ENCODE results near the gene FBXO42. TPM values are rescaled to one million over a fixed set of nuclear protein-coding genes. Genes with fewer than 3 reads are reported as not detected.

Gene FBXO42
- total and polyA plus RNA-seq, 12 donors = 12.4 to 26.6 (median 20.5) TPM

DNA sequence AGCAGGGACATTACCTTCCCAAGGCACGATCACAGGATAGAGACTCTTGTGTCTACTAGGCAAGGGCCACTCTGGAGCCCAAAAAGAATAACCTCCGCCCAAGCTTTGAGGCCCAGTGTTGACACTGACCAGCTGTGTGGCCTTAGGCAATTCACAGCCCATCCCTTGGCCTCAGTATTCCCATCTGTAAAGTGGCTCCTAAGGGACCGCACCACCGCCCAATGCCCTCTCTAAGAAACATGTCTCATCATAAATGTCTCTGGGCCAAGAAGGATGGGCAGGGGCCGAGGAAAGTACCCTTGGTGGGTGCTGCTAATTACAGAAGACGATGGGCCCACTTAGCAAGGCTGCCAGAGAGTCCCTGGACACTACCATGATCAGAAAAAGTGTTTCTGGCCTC lies 140.5 kb downstream of the FBXO42 start:
- intact Hi-C loops (cut with DNase I) = no loop called here
- peaks cover 3 to 21% (median 18%) of the 10 kb centered on the region in 9 donors for H3K4me1 ChIP-seq
- ATAC-seq (no peak), DNase-seq (no peak)
- no peak overlapping the region for H3K4me3 ChIP-seq
- H3K27me3 ChIP-seq = no peaks in the 10 kb centered on the region
- no peak overlapping the region for H3K27ac ChIP-seq
- H3K36me3 ChIP-seq = no peaks in the 10 kb centered on the region
- 83 to 91% methylated on average over 6 of the region's 6 CpGs for WGBS, 2 donors
- no peaks in the 10 kb centered on the region for H3K9me3 ChIP-seq
- TF ChIP-seq, protein P1, sequence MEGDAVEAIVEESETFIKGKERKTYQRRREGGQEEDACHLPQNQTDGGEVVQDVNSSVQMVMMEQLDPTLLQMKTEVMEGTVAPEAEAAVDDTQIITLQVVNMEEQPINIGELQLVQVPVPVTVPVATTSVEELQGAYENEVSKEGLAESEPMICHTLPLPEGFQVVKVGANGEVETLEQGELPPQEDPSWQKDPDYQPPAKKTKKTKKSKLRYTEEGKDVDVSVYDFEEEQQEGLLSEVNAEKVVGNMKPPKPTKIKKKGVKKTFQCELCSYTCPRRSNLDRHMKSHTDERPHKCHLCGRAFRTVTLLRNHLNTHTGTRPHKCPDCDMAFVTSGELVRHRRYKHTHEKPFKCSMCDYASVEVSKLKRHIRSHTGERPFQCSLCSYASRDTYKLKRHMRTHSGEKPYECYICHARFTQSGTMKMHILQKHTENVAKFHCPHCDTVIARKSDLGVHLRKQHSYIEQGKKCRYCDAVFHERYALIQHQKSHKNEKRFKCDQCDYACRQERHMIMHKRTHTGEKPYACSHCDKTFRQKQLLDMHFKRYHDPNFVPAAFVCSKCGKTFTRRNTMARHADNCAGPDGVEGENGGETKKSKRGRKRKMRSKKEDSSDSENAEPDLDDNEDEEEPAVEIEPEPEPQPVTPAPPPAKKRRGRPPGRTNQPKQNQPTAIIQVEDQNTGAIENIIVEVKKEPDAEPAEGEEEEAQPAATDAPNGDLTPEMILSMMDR (IDR thresholded peaks at IDR 0.05) = no peak

GRCh38 chr1:16210581-16210980 lies 141.7 kb downstream of the FBXO42 start:
- 87 to 90% methylated on average over 4 of the region's 4 CpGs for WGBS, 2 donors
- TF ChIP-seq, protein P1 (IDR thresholded peaks at IDR 0.05) = no peak
- ATAC-seq (no peak), DNase-seq (no peak)
- Histone ChIP-seq H3K27me3 (no peaks in the 10 kb centered on the region), H3K4me3 (no peak overlapping the region), H3K36me3 (no peaks in the 10 kb centered on the region), H3K27ac (no peak overlapping the region), H3K9me3 (no peaks in the 10 kb centered on the region), H3K4me1 (peaks cover 0 to 20% (median 14%) of the 10 kb centered on the region in 9 donors)
- intact Hi-C loops (cut with DNase I) = no loop called here

DNA sequence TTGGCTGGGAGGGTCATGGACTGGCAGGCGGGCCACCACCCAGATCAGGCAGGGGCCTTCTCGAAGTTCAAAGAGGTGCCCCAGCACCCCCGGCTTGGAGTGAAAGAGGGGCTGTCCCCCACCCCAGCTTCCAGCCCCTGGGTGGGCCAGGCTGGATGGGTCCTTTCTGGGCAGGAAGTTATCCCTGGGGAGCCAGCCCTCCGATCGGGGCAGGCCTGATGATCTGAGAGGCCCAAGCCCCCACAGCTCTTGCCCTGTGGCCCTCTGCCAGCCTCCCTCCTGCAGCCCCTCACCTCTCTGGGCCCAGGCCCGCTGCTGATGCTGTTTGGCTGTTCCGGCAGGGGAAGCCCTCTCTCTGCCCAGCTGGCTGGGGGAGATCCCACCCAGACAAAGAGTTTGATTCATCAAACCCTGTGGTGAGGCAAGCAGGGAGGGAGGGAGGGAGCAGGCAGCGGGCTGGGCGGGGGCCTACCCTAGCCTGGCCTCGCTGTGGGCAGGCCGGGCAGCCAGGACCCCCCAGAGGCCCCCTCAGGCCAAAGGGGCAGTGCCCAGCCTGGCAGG lies 142.4 kb downstream of the FBXO42 start:
- no peaks in the 10 kb centered on the region for H3K27me3 ChIP-seq
- DNase-seq = no peak
- H3K36me3 ChIP-seq = no peaks in the 10 kb centered on the region
- H3K4me3 ChIP-seq = no peak overlapping the region
- WGBS, 2 donors = 81 to 84% methylated on average over 11 of the region's 11 CpGs
- no peaks in the 10 kb centered on the region for H3K9me3 ChIP-seq
- peaks cover 0 to 25% (median 17%) of the 10 kb centered on the region in 9 donors for H3K4me1 ChIP-seq
- ATAC-seq = no peak
- intact Hi-C loops (cut with DNase I) = loop anchor here in 8 of 10 donors (5.0 to 10.0 kb wide), 4 partner anchors 32 to 155 kb away; partner anchors contain the start of genes SZRD1 (in 5 of the 8) and FBXO42 (in 2 of the 8)
- TF ChIP-seq, protein P1 (IDR thresholded peaks at IDR 0.05) = no peak
- no peak overlapping the region for H3K27ac ChIP-seq

DNA sequence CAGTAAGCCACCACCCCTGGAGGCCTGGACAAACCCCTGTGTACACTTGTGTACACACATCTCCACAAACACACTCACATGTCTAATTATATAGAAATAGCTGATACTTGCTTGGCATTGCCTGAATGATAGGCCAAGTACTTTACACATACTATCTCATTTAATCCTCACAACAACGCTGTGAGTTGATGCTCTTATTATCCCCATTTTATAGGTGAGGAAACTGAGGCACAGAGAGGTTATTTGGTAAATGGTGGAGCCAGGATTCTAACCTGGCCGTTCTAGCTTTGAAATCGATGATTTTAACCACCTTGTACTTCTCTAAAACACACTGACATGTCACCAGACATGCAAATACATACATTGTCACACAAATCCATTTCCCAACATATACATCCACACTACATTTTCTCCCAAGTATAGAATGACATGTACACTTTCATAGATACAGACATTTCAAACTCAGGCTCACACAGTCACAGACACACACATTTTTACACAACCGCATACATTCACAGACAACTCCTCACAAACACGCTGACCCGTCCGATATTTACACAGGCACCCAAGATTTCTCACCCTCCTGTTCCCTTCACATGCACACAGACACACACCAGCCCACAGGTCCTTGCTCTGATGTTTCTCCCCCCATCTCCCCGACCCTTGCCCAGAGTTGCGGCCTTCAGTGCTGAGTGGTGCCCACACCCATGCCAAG lies 143.0 kb downstream of the FBXO42 start:
- Histone ChIP-seq H3K9me3 (no peaks in the 10 kb centered on the region), H3K4me3 (no peak overlapping the region), H3K36me3 (no peaks in the 10 kb centered on the region), H3K27me3 (no peaks in the 10 kb centered on the region), H3K27ac (no peak overlapping the region), H3K4me1 (peaks cover 0 to 25% (median 17%) of the 10 kb centered on the region in 9 donors)
- intact Hi-C loops (cut with DNase I) = loop anchor here in 8 of 10 donors (5.0 to 10.0 kb wide), 4 partner anchors 33 to 156 kb away; partner anchors contain the start of genes SZRD1 (in 5 of the 8) and FBXO42 (in 2 of the 8)
- TF ChIP-seq, protein P1 (IDR thresholded peaks at IDR 0.05) = no peak
- ATAC-seq = no peak
- no peak for DNase-seq
- WGBS, 2 donors = 84% methylated on average over 9 of the region's 9 CpGs

Data from heart right ventricle (tissue), 16 donors.